Measurements from ENCODE around the gene THOC6. TPM values are rescaled to one million over a fixed set of nuclear protein-coding genes. Genes with fewer than 3 reads are reported as not detected.

The THOC6 gene
- total RNA-seq, 6 experiments from 2014 or later = 18.2 to 21.6 (median 19.9) TPM

DNA sequence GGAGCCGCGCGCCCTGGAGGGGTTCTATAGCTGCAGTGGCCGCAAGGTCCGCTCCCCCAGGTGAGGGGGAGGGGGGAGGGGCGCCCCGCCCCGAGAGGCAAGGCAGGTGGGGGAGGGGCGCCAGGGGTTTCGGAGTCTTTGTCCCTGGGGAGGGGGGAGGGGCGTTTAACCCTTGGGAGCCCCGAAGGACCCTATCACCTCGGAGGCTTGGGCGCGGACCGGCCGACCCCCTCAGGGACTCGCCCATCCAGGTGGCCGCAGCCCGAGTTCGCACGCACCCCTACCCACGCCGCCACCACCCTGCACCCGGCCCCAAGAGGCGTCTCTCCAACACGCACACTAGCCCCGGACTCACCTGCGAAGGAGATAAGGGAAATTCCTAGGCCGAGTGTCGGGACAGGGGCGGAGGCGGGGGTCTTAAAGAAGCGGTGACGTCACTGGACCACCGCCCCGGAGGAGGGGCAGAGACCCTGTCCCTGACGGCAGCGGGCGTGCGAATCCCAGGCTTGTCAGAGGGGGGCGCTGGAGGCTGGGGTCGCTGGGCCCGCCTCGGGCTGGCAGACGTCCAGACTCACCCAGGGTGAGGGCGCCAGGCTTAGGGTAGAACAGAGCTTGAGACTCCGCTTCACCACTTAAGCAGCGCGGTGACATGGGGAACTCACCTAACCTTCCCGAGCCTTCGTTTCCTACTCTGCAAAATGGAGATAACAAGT, 5.9 kb upstream of the THOC6 start, which contains the start of gene CLDN6:
Gene CLDN6, minus strand, starts transcription at position 390 of the 713 bp plus-strand sequence. CDS start 2,162 bp downstream, outside the sequence.
- Mint-ChIP-seq H3K36me3 (ENCODE audit: low read depth) (peaks cover 28% of the 10 kb centered on the region), H3K27me3 (ENCODE audit: insufficient read depth) (peaks cover 27% of the 10 kb centered on the region), H3K4me3 (no peak within 1 kb of the TSS)

DNA sequence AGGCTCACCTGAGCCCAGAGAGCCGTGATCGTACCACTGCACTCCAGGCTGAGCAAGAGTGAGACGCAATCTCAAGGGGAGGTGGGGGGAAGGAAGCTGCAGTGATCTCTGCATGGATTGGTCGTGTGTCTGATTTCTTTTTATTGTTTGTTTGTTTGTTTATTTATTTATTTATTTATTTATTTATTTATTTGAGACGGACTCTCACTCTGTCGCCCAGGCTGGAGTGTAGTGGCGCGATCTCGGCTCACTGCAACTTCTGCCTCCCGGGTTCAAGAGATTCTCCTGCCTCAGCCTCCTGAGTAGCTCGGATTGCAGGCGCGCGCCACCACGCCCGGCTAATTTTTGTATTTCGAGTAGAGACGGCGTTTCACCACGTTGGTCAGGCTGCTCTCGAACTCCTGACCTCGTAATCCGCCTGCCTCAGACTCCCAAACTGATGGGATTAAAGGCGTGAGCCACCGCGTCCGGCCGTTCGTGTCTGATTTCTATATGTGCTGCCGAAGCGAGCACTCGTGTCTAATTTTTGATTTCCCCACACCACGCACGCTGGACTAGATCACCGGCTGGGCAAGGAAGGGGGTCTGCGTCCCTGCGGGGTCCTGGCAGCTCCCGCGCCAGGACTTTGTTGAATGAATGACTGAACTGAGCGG, 4.1 kb upstream of the THOC6 start:
- Mint-ChIP-seq H3K4me3 (peak overlapping the region; percentile 99), H3K4me1 (ENCODE audit: low read depth) (peaks cover 33% of the 10 kb centered on the region), H3K36me3 (ENCODE audit: low read depth) (peaks cover 35% of the 10 kb centered on the region), H3K27me3 (ENCODE audit: insufficient read depth) (peaks cover 31% of the 10 kb centered on the region), H3K27ac (peak overlapping the region; percentile 98), H3K9me3 (peaks cover 11% of the 10 kb centered on the region)
- DNase-seq = no peak
- TF ChIP-seq, protein P1, sequence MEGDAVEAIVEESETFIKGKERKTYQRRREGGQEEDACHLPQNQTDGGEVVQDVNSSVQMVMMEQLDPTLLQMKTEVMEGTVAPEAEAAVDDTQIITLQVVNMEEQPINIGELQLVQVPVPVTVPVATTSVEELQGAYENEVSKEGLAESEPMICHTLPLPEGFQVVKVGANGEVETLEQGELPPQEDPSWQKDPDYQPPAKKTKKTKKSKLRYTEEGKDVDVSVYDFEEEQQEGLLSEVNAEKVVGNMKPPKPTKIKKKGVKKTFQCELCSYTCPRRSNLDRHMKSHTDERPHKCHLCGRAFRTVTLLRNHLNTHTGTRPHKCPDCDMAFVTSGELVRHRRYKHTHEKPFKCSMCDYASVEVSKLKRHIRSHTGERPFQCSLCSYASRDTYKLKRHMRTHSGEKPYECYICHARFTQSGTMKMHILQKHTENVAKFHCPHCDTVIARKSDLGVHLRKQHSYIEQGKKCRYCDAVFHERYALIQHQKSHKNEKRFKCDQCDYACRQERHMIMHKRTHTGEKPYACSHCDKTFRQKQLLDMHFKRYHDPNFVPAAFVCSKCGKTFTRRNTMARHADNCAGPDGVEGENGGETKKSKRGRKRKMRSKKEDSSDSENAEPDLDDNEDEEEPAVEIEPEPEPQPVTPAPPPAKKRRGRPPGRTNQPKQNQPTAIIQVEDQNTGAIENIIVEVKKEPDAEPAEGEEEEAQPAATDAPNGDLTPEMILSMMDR (IDR thresholded peaks at IDR 0.05) = no peak

More for the DNA sequence above, 5.9 kb upstream of the THOC6 start, which contains the start of gene CLDN6:
- no peaks in the 10 kb centered on the region for H3K9me3 Mint-ChIP-seq
- H3K27ac Mint-ChIP-seq = no peak within 1 kb of the TSS
- H3K4me1 Mint-ChIP-seq (ENCODE audit: low read depth) = peaks cover 25% of the 10 kb centered on the region
- no peak for DNase-seq
- TF ChIP-seq, protein P1 (IDR thresholded peaks at IDR 0.05) = peak; percentile 61

DNA sequence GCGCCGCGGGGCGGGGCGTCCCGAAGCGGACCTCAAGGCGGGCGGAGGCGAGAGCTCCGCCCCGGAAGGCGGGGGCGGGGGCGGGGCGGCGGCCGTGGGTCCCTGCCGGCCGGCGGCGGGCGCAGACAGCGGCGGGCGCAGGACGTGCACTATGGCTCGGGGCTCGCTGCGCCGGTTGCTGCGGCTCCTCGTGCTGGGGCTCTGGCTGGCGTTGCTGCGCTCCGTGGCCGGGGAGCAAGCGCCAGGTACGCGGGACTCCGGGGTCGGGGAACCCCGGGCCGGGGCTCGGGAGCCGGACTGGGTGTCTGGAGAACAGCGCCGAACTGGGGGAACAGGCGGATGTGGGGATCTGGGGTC, 3.6 kb upstream of the THOC6 start, which contains the start of gene TNFRSF12A:
Gene TNFRSF12A, plus strand, starts transcription at position 122 of the 357 bp plus-strand sequence. Its CDS starts 30 bp downstream, at position 152.
- DNase-seq = peak; percentile 61
- peaks cover 33% of the 10 kb centered on the region for H3K4me1 Mint-ChIP-seq (ENCODE audit: low read depth)
- TF ChIP-seq, protein P1 (IDR thresholded peaks at IDR 0.05) = no peak; the same call in 1 of the 2 replicates
- peak within 1 kb of the TSS; percentile 98 for H3K27ac Mint-ChIP-seq
- peak within 1 kb of the TSS; percentile 99 for H3K4me3 Mint-ChIP-seq
- H3K27me3 Mint-ChIP-seq (ENCODE audit: insufficient read depth) = peaks cover 35% of the 10 kb centered on the region
- H3K36me3 Mint-ChIP-seq (ENCODE audit: low read depth) = peaks cover 35% of the 10 kb centered on the region
- peaks cover 11% of the 10 kb centered on the region for H3K9me3 Mint-ChIP-seq

DNA sequence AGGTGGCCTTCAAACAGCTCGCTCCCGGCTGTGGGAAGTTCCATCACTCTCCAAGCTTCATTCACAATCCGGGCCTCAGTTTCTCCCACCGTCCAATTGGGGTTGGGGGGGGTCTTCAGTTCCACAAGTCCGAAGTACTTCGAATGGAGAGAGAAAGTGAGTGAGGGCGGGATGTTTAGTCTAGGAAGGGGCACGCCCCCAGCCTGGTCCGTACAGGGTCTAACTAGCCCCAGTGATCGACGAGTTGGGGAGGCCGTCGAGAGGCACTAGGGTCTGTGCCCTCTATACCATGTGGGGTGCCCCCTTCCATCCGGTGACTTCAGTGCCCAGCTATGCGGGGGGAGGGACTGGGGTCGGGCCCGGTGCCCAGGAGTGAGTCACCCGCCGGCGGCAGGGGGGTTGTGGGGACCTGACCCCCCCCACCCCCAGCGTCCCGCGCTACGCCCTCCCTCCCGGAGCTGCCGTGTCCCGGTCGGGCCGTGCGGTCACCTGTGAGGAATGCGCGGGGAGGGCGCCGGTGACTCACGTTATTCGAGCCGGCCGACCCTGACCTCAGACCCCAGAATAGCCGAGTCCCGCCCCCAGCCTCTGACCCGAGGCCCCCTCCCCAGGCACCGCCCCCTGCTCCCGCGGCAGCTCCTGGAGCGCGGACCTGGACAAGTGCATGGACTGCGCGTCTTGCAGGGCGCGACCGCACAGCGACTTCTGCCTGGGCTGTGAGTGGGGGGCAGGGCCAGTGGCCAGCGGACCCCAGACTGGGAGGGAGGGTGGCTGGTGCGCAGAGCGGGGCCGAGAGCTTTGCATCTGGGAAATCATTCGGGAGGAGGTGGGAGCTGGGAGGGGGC, 3.0 kb upstream of the THOC6 start:
- peaks cover 40% of the 10 kb centered on the region for H3K27me3 Mint-ChIP-seq (ENCODE audit: insufficient read depth)
- H3K27ac Mint-ChIP-seq = peak overlapping the region; percentile 98
- H3K36me3 Mint-ChIP-seq (ENCODE audit: low read depth) = peaks cover 39% of the 10 kb centered on the region
- peaks cover 33% of the 10 kb centered on the region for H3K4me1 Mint-ChIP-seq (ENCODE audit: low read depth)
- TF ChIP-seq, protein P1 (IDR thresholded peaks at IDR 0.05) = no peak
- peaks cover 11% of the 10 kb centered on the region for H3K9me3 Mint-ChIP-seq
- peak overlapping the region; percentile 99 for H3K4me3 Mint-ChIP-seq
- DNase-seq = peak; percentile 86

Data from HFFc6 (cell line).